SU-DHL-6 (cell line): ENCODE results near the gene SCRN2.

ENCODE experiments used
- H2AFZ ChIP-seq: fragments of 200-600 bp; sonication (generic); 2 replicates; pipeline ENCODE4 v1.6.1; 2014; ENCODE audit warnings: low read depth, mild to moderate bottlenecking, moderate library complexity, mixed read lengths, antibody characterized with exemption, low read length; ENCODE audit not compliant: severe bottlenecking
- H3F3A ChIP-seq: fragments of 200-600 bp; shearing (Covaris generic); 2 replicates; pipeline ENCODE4 v1.6.0; 2016; ENCODE audit warnings: antibody characterized with exemption, mild to moderate bottlenecking; ENCODE audit not compliant: insufficient read depth
- H3K27ac ChIP-seq: fragments of 200-600 bp; sonication (generic); 2 replicates; pipeline ENCODE4 v1.5.1; 2016; ENCODE audit warnings: low read depth, mild to moderate bottlenecking, low read length, moderate library complexity, mixed read lengths
- H3K27me3 ChIP-seq: fragments of 200-600 bp; sonication (generic), shearing (Covaris generic); 2 replicates; pipeline ENCODE4 v1.6.0; 2014; ENCODE audit warnings: mild to moderate bottlenecking, low read length
- H3K36me3 ChIP-seq: fragments of 200-600 bp; sonication (generic); 2 replicates; pipeline ENCODE4 v1.6.1; 2014; ENCODE audit warnings: mild to moderate bottlenecking, low read length, mixed read lengths
- H3K4me2 ChIP-seq: fragments of 300-600, 200-600 bp; shearing (Covaris generic), sonication (generic); 2 replicates; pipeline ENCODE4 v1.6.0; 2014; ENCODE audit warnings: low read length, low read depth, mild to moderate bottlenecking; ENCODE audit not compliant: poor library complexity, severe bottlenecking
- H3K4me3 ChIP-seq: fragments of 200-600 bp; sonication (generic); 2 replicates; pipeline ENCODE4 v1.5.1; 2014; ENCODE audit warnings: antibody characterized with exemption, low read length, mild to moderate bottlenecking, mixed read lengths; ENCODE audit not compliant: insufficient read depth, poor library complexity, severe bottlenecking
- H3K79me2 ChIP-seq: fragments of 200-600 bp; sonication (generic); 2 replicates; pipeline ENCODE4 v1.6.1; 2014; ENCODE audit warnings: mild to moderate bottlenecking, low read length, moderate library complexity; ENCODE audit not compliant: insufficient read depth
- H3K9ac ChIP-seq: fragments of 200-600 bp; sonication (generic); 2 replicates; pipeline ENCODE4 v1.7.0; 2014; ENCODE audit warnings: mild to moderate bottlenecking, low read length
- H3K9me2 ChIP-seq: fragments of 200-600 bp; sonication (generic); replicated peaks from 2 replicates; pipeline ENCODE4 v1.6.1; 2014; ENCODE audit warnings: low read length; ENCODE audit not compliant: insufficient read depth
- H3K9me3 ChIP-seq: fragments of 200-600 bp; sonication (generic); 2 replicates; pipeline ENCODE4 v1.6.1; 2014; ENCODE audit warnings: low read length, mixed read lengths; ENCODE audit not compliant: insufficient read depth
- H4K20me1 ChIP-seq: fragments of 200-600 bp; sonication (generic); 2 replicates; pipeline ENCODE4 v1.6.1; 2014; ENCODE audit warnings: low read depth, mild to moderate bottlenecking, antibody characterized with exemption, low read length, moderate library complexity, mixed read lengths
- EZH2phosphoT487 ChIP-seq: fragments of 200-600 bp; sonication (generic), shearing (Covaris generic); conservative IDR thresholded peaks from 2 replicates; pipeline ENCODE4 v1.6.1; 2018; ENCODE audit warnings: mild to moderate bottlenecking, antibody characterized with exemption, low read length, moderate library complexity, mixed read lengths
- TF ChIP-seq, protein P1 (sequence below): fragments of 200-600 bp; sonication (generic); IDR thresholded peaks from one replicate; pipeline ENCODE4 v1.5.1; 2017; ENCODE audit warnings: antibody characterized with exemption, mild to moderate bottlenecking, low read length, moderate library complexity; ENCODE audit not compliant: insufficient read depth, poor library complexity, severe bottlenecking

SCRN2 gene

DNA sequence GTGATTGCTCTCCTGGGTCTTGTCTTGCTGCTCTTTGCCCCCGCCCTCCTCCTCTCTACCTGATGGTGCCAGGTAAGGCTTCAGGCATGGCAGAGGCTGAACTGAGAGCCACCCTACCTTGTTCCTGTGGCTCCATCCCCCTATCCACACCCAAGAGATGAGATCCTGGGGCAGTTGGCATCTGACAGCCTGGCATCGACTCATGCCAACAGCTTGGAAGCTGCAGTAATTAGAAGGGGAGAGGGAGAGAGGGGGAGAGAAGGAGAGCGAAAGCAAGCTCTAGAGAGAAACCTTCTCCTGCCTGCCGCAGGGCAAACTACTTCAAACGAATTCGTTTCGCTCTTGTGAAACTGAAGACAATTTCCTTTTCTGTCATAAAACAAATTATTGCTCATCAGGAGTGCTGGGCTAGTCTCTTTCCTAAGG lies 23.7 kb upstream of the SCRN2 start:
- H3K36me3 ChIP-seq = no peaks in the 10 kb centered on the region
- H3K79me2 ChIP-seq = no peaks in the 10 kb centered on the region
- no peak overlapping the region for H3K4me3 ChIP-seq
- no peak overlapping the region for H3K9ac ChIP-seq
- no peak overlapping the region for H3K4me2 ChIP-seq
- H3K9me3 ChIP-seq = no peaks in the 10 kb centered on the region
- no peaks in the 10 kb centered on the region for H3K9me2 ChIP-seq
- no peaks in the 10 kb centered on the region for H3F3A ChIP-seq
- no peaks in the 10 kb centered on the region for H4K20me1 ChIP-seq
- no peak overlapping the region for H3K27ac ChIP-seq
- H2AFZ ChIP-seq = no peak overlapping the region
- H3K27me3 ChIP-seq = no peaks in the 10 kb centered on the region
- TF ChIP-seq EZH2phosphoT487 = no peak
- TF ChIP-seq, protein P1, sequence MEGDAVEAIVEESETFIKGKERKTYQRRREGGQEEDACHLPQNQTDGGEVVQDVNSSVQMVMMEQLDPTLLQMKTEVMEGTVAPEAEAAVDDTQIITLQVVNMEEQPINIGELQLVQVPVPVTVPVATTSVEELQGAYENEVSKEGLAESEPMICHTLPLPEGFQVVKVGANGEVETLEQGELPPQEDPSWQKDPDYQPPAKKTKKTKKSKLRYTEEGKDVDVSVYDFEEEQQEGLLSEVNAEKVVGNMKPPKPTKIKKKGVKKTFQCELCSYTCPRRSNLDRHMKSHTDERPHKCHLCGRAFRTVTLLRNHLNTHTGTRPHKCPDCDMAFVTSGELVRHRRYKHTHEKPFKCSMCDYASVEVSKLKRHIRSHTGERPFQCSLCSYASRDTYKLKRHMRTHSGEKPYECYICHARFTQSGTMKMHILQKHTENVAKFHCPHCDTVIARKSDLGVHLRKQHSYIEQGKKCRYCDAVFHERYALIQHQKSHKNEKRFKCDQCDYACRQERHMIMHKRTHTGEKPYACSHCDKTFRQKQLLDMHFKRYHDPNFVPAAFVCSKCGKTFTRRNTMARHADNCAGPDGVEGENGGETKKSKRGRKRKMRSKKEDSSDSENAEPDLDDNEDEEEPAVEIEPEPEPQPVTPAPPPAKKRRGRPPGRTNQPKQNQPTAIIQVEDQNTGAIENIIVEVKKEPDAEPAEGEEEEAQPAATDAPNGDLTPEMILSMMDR = no peak

DNA sequence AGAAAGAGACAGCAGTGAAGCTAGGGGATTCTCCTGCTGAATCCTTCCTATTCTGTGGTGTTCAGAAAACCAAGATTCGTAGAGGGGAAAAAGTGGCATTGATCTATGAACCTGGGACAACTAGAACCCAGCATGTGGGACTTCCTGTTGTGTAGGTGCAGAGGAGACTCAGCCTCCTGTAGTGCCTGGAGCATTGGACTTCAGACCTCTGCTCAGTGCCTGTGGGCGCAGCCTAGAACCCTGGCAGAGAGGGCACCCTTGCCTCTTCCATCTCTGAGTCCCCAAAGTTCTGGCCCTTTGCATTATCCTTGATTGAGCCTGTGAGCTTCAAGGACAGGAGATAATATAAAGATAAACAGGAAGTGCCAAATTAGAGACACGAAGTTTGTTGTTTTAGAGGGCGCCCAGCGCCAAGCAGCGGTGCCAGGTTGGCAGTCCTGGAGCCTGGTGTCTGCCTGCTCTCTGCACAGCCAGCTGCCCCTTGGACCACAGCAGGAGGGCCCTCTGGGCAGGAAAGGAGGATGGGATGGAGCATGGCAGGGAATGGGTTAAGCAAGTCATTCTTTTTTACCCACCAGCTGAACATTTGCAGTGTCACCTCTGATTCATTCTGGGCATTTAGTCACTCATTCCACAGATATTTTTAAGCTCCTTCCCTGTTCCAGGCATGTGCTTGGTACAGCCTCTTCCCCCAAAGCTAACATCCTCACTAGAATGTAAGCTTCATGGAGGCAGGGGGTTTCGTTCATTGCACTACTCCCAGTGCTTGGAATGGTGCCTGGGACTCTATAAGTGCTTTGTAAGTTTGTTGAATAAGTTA lies 21.8 kb upstream of the SCRN2 start:
- no peak overlapping the region for H2AFZ ChIP-seq
- no peak overlapping the region for H3K27ac ChIP-seq
- no peak overlapping the region for H3K4me2 ChIP-seq

DNA sequence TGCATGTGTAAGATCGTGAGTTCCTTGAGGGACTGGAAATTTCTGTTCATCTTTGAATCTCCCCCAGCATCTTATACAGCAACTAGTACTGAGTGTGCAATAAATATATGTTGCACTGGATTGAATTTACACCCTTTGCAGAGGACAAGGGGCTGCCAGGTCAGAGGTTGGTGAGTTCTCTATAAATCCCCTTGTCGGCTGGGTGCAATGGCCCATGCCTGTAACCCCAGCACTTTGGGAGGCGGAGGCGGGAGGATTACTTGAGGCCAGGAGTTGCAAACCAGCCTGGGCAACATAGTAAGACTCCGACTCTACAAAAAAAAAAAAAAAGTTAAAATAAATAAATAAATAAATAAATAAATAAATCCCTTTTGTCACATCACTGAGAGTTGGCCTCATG lies 19.3 kb upstream of the SCRN2 start:
- H2AFZ ChIP-seq = no peak overlapping the region
- no peaks in the 10 kb centered on the region for H3K36me3 ChIP-seq
- H3K79me2 ChIP-seq = no peaks in the 10 kb centered on the region
- no peak overlapping the region for H3K9ac ChIP-seq
- H3K4me3 ChIP-seq = no peak overlapping the region
- no peaks in the 10 kb centered on the region for H3K27me3 ChIP-seq
- no peak overlapping the region for H3K4me2 ChIP-seq
- no peaks in the 10 kb centered on the region for H3F3A ChIP-seq
- no peaks in the 10 kb centered on the region for H4K20me1 ChIP-seq
- no peaks in the 10 kb centered on the region for H3K9me2 ChIP-seq
- H3K27ac ChIP-seq = no peak overlapping the region
- TF ChIP-seq EZH2phosphoT487 = no peak
- TF ChIP-seq, protein P1 = no peak
- H3K9me3 ChIP-seq = no peaks in the 10 kb centered on the region

More for the DNA sequence above, 21.8 kb upstream of the SCRN2 start:
- Histone ChIP-seq H3F3A (no peaks in the 10 kb centered on the region), H3K9ac (no peak overlapping the region), H3K9me2 (no peaks in the 10 kb centered on the region), H4K20me1 (no peaks in the 10 kb centered on the region), H3K4me3 (no peak overlapping the region), H3K36me3 (no peaks in the 10 kb centered on the region), H3K27me3 (no peaks in the 10 kb centered on the region), H3K79me2 (no peaks in the 10 kb centered on the region), H3K9me3 (no peaks in the 10 kb centered on the region)
- TF ChIP-seq, protein P1 = no peak
- no peak for TF ChIP-seq EZH2phosphoT487
